Peyer's patch (tissue), 4 donors: Measurements from ENCODE around the gene EPHA6. TPM values are rescaled to one million over a fixed set of nuclear protein-coding genes. Genes with fewer than 3 reads are reported as not detected.

Source experiments
- DNase-seq, 3 donors: peaks; one replicate each; pipeline ENCODE4 v3.0.0-alpha.2; 2017 to 2019
- H3K27ac ChIP-seq, 4 donors: fragments of 200-600 bp; sonication (generic); one replicate each; pipeline ENCODE4 v1.5.1; 2016 to 2019
- H3K27me3 ChIP-seq, 2 donors: fragments of 200-600 bp; sonication (generic); one replicate each; pipeline ENCODE4 v1.5.1; 2019
- H3K36me3 ChIP-seq, 3 donors: fragments of 200-600 bp; sonication (generic); one replicate each; pipeline ENCODE4 v1.5.1; 2016 to 2019
- H3K4me1 ChIP-seq, 4 donors: fragments of 200-600 bp; sonication (generic); one replicate each; pipeline ENCODE4 v1.5.1; 2016 to 2019
- H3K4me3 ChIP-seq, 4 donors: fragments of 200-600 bp; sonication (generic); 1 replicate in 3 of 4; 2 replicates in 1 of 4; pipeline ENCODE4 v1.5.1; 2016 to 2019; ENCODE audit warnings: mild to moderate bottlenecking in 1 of 4
- H3K9me3 ChIP-seq, 4 donors: fragments of 200-600 bp; sonication (generic); one replicate each; pipeline ENCODE4 v1.5.1; 2016 to 2019; ENCODE audit warnings: mild to moderate bottlenecking in 1 of 4
- CTCF ChIP-seq, 6 experiments: fragments of 450-650 bp in 4 of 6; fragments of 200-600 bp in 2 of 6; sonication (generic) in 1 of 6; IDR thresholded peaks; one replicate each; pipeline ENCODE4 v1.5.1; 2017 to 2019; ENCODE audit warnings: antibody characterized with exemption in 6 of 6, mild to moderate bottlenecking in 3 of 6, moderate library complexity in 1 of 6
- POLR2A ChIP-seq, 2 donors: fragments of 450-650 bp; IDR thresholded peaks; one replicate each; pipeline ENCODE4 v1.5.1; 2017; ENCODE audit warnings: antibody characterized with exemption in 2 of 2, mild to moderate bottlenecking in 2 of 2, moderate library complexity in 2 of 2
- total RNA-seq, 4 donors: library from RNA; depleted of rRNA; stranded (reverse); fragments of >200 nt; gene quantifications; one replicate each; pipeline ENCODE4 v1.1.0, GENCODE V29; 2016

Gene EPHA6
- total RNA-seq, 4 donors from 2014 or later: 1.7 to 2.1 (median 1.9) TPM; not detected in 1

- Histone ChIP-seq H3K4me3 (no peak overlapping the region), H3K27ac (no peak overlapping the region), H3K9me3 (no peaks in the 10 kb centered on the region), H3K4me1 (no peaks in the 10 kb centered on the region), H3K36me3 (no peaks in the 10 kb centered on the region), H3K27me3 (no peaks in the 10 kb centered on the region)
- DNase-seq: no peak
- TF ChIP-seq CTCF (IDR thresholded peaks at IDR 0.05): no peak
Measured at GRCh38 chr3:97636465-97636864, 822.1 kb downstream of the EPHA6 start.

GRCh38 chr3:97646932-97647331 lies 832.5 kb downstream of the EPHA6 start:
- no peaks in the 10 kb centered on the region for H3K27me3 ChIP-seq
- H3K27ac ChIP-seq: no peak overlapping the region
- no peak overlapping the region for H3K4me3 ChIP-seq
- H3K4me1 ChIP-seq: no peaks in the 10 kb centered on the region
- no peak for DNase-seq
- H3K36me3 ChIP-seq: no peaks in the 10 kb centered on the region
- no peaks in the 10 kb centered on the region for H3K9me3 ChIP-seq
- TF ChIP-seq CTCF (IDR thresholded peaks at IDR 0.05): no peak
- TF ChIP-seq POLR2A (IDR thresholded peaks at IDR 0.05): no peak

- Histone ChIP-seq H3K4me1 (no peaks in the 10 kb centered on the region), H3K27ac (no peak overlapping the region), H3K9me3 (no peaks in the 10 kb centered on the region), H3K4me3 (no peak overlapping the region), H3K27me3 (no peaks in the 10 kb centered on the region), H3K36me3 (no peaks in the 10 kb centered on the region)
- TF ChIP-seq CTCF (IDR thresholded peaks at IDR 0.05) (no peak), POLR2A (IDR thresholded peaks at IDR 0.05) (no peak)
- DNase-seq: no peak
Measured at GRCh38 chr3:97647441-97647982, 833.1 kb downstream of the EPHA6 start.

DNA sequence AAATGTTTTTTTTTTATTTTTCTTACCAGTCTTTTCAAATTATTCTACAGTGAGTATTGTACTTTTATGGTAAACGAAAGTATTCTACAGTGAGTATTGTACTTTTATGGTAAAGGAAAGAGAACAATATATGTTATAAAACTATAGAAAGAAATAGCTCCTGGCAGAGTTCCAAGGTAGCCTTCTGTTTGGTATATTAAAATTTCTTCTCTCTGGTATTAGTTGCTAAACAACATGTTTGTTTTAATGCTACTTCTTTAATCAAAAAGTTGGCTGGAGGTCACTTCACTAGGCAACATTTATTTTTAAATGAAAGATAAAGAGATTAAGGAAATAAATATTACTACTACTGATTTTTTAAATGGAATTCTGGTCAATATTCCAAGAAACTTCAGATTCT lies 841.6 kb downstream of the EPHA6 start:
- no peak overlapping the region for H3K27ac ChIP-seq
- no peak for DNase-seq
- H3K27me3 ChIP-seq: no peaks in the 10 kb centered on the region
- no peaks in the 10 kb centered on the region for H3K36me3 ChIP-seq
- H3K4me1 ChIP-seq: no peaks in the 10 kb centered on the region
- no peaks in the 10 kb centered on the region for H3K9me3 ChIP-seq
- TF ChIP-seq POLR2A (IDR thresholded peaks at IDR 0.05) (no peak), CTCF (IDR thresholded peaks at IDR 0.05) (no peak)
- H3K4me3 ChIP-seq: no peak overlapping the region

- Histone ChIP-seq H3K9me3 (no peaks in the 10 kb centered on the region), H3K4me3 (no peak overlapping the region), H3K36me3 (no peaks in the 10 kb centered on the region), H3K27ac (no peak overlapping the region), H3K4me1 (no peaks in the 10 kb centered on the region), H3K27me3 (no peaks in the 10 kb centered on the region)
- no peak for TF ChIP-seq POLR2A (IDR thresholded peaks at IDR 0.05)
- TF ChIP-seq CTCF (IDR thresholded peaks at IDR 0.05): no peak
- no peak for DNase-seq
Measured at GRCh38 chr3:97656638-97657037, 842.2 kb downstream of the EPHA6 start.
